GM18907 (cell line): Measurements from ENCODE around the gene NEUROD2.

Source experiments
- ATAC-seq: cut with Tn5 transposase; IDR thresholded peaks from one replicate; pipeline ENCODE4 v1.9.1; 2021; ENCODE audit warnings: mild to moderate bottlenecking, moderate library complexity; ENCODE audit not compliant: unreplicated experiment

NEUROD2 gene

GRCh38 chr17:39618956-39619785 lies 11.5 kb upstream of the NEUROD2 start:
- ATAC-seq, result no peak

GRCh38 chr17:39618246-39618913 lies 10.7 kb upstream of the NEUROD2 start:
- no peak for ATAC-seq

GRCh38 chr17:39617446-39618245 lies 9.9 kb upstream of the NEUROD2 start:
- no peak for ATAC-seq

GRCh38 chr17:39617100-39617445 lies 9.4 kb upstream of the NEUROD2 start:
- no peak for ATAC-seq

- no peak for ATAC-seq
Measured at GRCh38 chr17:39615434-39615833, 7.7 kb upstream of the NEUROD2 start.

GRCh38 chr17:39614545-39615157 lies 6.9 kb upstream of the NEUROD2 start:
- no peak for ATAC-seq

GRCh38 chr17:39612935-39613464 lies 5.3 kb upstream of the NEUROD2 start:
- ATAC-seq, result no peak

- ATAC-seq, result no peak
Measured at GRCh38 chr17:39612291-39612894, 4.7 kb upstream of the NEUROD2 start.

- ATAC-seq, result no peak
Measured at GRCh38 chr17:39611401-39612112, 3.8 kb upstream of the NEUROD2 start.

GRCh38 chr17:39609416-39610025 lies 1.8 kb upstream of the NEUROD2 start:
- no peak for ATAC-seq

GRCh38 chr17:39608142-39608981 lies 642 bp upstream of the NEUROD2 start:
- ATAC-seq, result no peak

- ATAC-seq, result no peak
Measured at GRCh38 chr17:39607057-39607850, 466 bp downstream of the NEUROD2 start.

GRCh38 chr17:39606434-39607056 lies 1.2 kb downstream of the NEUROD2 start:
- no peak for ATAC-seq

GRCh38 chr17:39605492-39606433 lies 2.0 kb downstream of the NEUROD2 start:
- ATAC-seq, result no peak

- ATAC-seq, result no peak
Measured at GRCh38 chr17:39604911-39605491, 2.7 kb downstream of the NEUROD2 start.
